ENCODE results near the gene LCP1.

LCP1 gene

GRCh38 chr13:46176756-46177155 lies 5.2 kb downstream of the LCP1 start:
- DNase-seq (ENCODE audit: extremely low spot score) = no peak
- CTCF ChIA-PET = interaction anchor here (0.9 to 11.0 kb wide), 7 partner anchors 9 to 50 kb away, joined by 3 to 100 read pairs (median 3); no protein-coding TSS in a partner anchor
- POLR2A ChIA-PET = interaction anchor here (1.6 kb wide), 1 partner anchor 10 kb away, joined by 4 read pairs; no protein-coding TSS in a partner anchor
- TF ChIP-seq CTCF (IDR thresholded peaks at IDR 0.05; ENCODE audit: control extremely low read depth, extremely low read depth, low read depth, missing control alignments) = no peak

- no peak for DNase-seq (ENCODE audit: extremely low spot score)
- POLR2A ChIA-PET = no interaction called here
- CTCF ChIA-PET = interaction anchor here (0.7 to 11.0 kb wide), 5 partner anchors 9 to 47 kb away, joined by 3 to 100 read pairs (median 4); no protein-coding TSS in a partner anchor
- no peak for TF ChIP-seq CTCF (IDR thresholded peaks at IDR 0.05; ENCODE audit: control extremely low read depth, extremely low read depth, low read depth, missing control alignments)
These were observed 8.3 kb downstream of the LCP1 start for GRCh38 chr13:46173656-46174055.

GRCh38 chr13:46172531-46172991 lies 9.4 kb downstream of the LCP1 start:
- CTCF ChIA-PET = interaction anchor here (1.2 to 11.0 kb wide), 5 partner anchors 11 to 119 kb away, joined by 3 to 100 read pairs (median 4); no protein-coding TSS in a partner anchor
- no peak for DNase-seq (ENCODE audit: extremely low spot score)
- TF ChIP-seq CTCF (IDR thresholded peaks at IDR 0.05; ENCODE audit: control extremely low read depth, extremely low read depth, low read depth, missing control alignments) = no peak
- POLR2A ChIA-PET = interaction anchor here (0.6 kb wide), 1 partner anchor 1519 kb away, joined by 3 read pairs; no protein-coding TSS in a partner anchor

- DNase-seq (ENCODE audit: extremely low spot score) = no peak
- TF ChIP-seq CTCF (IDR thresholded peaks at IDR 0.05; ENCODE audit: control extremely low read depth, extremely low read depth, low read depth, missing control alignments) = no peak
- ChIA-PET CTCF (interaction anchor here (0.9 to 11.0 kb wide), 6 partner anchors 11 to 119 kb away, joined by 3 to 100 read pairs (median 4); no protein-coding TSS in a partner anchor), POLR2A (interaction anchor here (1.3 kb wide), 1 partner anchor 10 kb away, joined by 6 read pairs; the partner anchor contains the start of gene LCP1)
These were observed 10.2 kb downstream of the LCP1 start for GRCh38 chr13:46171739-46172138.

GRCh38 chr13:46171217-46171616 lies 10.8 kb downstream of the LCP1 start:
- no peak for DNase-seq (ENCODE audit: extremely low spot score)
- TF ChIP-seq CTCF (IDR thresholded peaks at IDR 0.05; ENCODE audit: control extremely low read depth, extremely low read depth, low read depth, missing control alignments) = no peak
- CTCF ChIA-PET = interaction anchor here (0.9 to 11.0 kb wide), 9 partner anchors 8 to 163 kb away, joined by 3 to 100 read pairs (median 4); no protein-coding TSS in a partner anchor
- POLR2A ChIA-PET = interaction anchor here (1.3 kb wide), 1 partner anchor 11 kb away, joined by 6 read pairs; the partner anchor contains the start of gene LCP1

- DNase-seq (ENCODE audit: extremely low spot score) = no peak
- CTCF ChIA-PET = interaction anchor here (0.6 to 11.0 kb wide), 9 partner anchors 9 to 163 kb away, joined by 3 to 100 read pairs (median 4); no protein-coding TSS in a partner anchor
- POLR2A ChIA-PET = interaction anchor here (1.3 kb wide), 1 partner anchor 11 kb away, joined by 6 read pairs; the partner anchor contains the start of gene LCP1
- no peak for TF ChIP-seq CTCF (IDR thresholded peaks at IDR 0.05; ENCODE audit: control extremely low read depth, extremely low read depth, low read depth, missing control alignments)
These were observed 11.3 kb downstream of the LCP1 start for GRCh38 chr13:46170687-46171086.
